Stimulated activated CD4-positive, alpha-beta T cell treated with anti-CD3 and anti-CD28 coated beads, Interleukin-1b, Interleukin-23, amount 100 ng/mL, for 24 hours (primary cell): ENCODE results near the gene MAPKAPK2.

Experiments used
- DNase-seq, 4 experiments: peaks; one replicate each; pipeline ENCODE4 v3.0.0-alpha.2; 2020; ENCODE audit warnings: low read depth in 4 of 4, low spot score in 1 of 4

The MAPKAPK2 gene

GRCh38 chr1:206717674-206717989 is 32.9 kb downstream of the MAPKAPK2 start:
- no peak for DNase-seq

DNA sequence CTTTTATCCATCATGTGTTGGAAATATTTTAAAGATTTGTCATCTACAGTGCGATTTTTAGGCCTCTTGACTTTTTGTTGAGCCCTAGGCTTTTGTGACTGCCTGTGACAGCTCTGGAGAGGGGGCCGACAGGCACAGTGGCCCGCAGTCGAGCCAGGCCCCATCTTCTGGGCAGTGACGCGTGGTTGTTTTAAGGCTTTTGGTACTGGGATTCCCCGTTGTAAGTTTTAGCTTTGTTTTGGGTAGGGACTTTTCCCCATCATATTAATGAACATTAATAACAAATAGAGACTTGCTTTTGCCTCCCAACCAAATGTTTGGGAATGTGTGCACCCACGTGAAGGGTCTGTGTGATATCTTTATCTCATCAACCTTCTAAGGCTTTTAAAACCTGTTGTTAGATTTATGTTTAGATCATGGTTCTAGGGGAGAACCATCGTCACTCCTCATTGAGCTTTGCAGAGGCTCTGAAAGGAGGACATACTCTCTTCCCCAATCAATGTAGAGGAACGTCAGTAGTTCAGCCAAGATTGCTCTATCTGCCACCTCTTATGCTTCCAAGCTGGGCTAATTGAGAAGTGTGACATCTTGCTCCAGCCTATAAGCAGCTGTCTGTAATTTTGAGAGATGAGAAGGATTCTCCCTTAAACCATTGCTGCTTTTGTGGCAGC is 34.6 kb downstream of the MAPKAPK2 start:
- DNase-seq = no peak

- DNase-seq = no peak
Measured at GRCh38 chr1:206721454-206721853, 36.7 kb downstream of the MAPKAPK2 start.

GRCh38 chr1:206722751-206723461 is 38.2 kb downstream of the MAPKAPK2 start:
- DNase-seq = no peak

GRCh38 chr1:206723462-206723804 is 38.7 kb downstream of the MAPKAPK2 start:
- no peak for DNase-seq

GRCh38 chr1:206723805-206724472 is 39.2 kb downstream of the MAPKAPK2 start:
- no peak for DNase-seq

- peak in 2 of 4 experiments; percentile 49 to 56 for DNase-seq
Measured at GRCh38 chr1:206725109-206725963, 40.6 kb downstream of the MAPKAPK2 start.

DNA sequence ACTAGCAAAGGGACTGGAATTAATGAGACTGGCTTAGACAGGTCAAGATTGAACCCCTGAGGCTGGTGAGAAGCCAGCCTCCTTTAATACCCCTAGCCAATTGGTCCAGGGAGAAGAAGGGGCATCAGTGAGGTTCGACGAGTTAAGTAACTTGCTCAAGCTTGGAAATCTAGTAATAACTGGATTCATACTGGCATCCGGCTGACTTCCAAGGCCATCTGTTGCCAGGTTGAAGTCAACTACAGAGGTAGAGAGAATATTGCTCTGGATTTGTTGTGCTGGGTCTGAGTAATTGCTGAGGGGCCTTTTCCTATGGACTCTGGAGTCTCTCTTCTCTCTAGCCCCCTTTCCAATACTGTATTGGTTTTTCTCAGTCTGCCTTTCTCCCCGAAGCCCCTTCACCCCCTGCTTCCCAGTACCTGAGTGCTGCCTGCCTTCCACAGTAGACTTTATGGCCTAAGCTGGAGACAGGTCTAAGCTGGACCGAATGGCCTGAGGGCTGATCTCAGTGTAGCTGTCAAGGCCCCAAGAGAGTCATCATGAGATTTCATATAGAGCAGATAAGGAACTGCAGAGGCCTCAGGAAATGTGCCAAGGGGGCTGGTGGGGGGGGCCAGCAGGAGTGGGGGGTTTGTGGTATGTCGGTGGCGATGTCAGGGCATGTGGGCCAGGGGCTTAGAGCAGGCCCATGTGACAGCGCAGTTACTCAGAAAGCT is 43.4 kb downstream of the MAPKAPK2 start:
- no peak for DNase-seq

DNA sequence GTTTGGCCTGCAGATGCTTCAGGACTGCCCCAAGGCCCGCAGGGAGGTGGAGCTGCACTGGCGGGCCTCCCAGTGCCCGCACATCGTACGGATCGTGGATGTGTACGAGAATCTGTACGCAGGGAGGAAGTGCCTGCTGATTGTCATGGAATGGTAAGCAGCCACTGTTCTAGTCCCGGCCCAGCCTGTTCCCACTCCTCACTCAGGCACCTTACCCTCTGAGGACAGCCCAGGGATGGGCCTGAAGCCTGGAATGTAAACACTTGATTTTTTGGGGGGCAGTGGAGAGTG is 43.9 kb downstream of the MAPKAPK2 start:
- no peak for DNase-seq

GRCh38 chr1:206729050-206729449 is 44.3 kb downstream of the MAPKAPK2 start:
- DNase-seq = no peak

DNA sequence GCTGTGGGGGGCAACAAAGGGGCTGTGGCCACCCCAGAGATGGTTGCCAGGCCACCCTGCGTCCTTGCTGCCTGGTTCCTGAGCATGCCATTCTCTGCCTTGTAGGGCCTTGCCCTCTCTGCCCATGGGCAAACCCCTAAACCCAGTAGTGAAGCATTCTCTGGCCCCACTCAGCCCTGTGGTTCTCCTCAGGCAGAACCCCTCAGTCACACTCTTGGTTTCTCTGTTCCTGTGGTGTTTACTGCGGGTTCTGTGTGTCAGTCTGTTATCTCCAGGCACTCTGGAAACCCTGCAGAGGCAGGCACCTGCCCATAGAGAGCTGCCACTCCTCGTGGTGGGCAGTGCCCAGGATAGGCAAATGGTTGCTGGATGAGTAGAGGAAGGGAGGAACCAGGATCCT is 44.8 kb downstream of the MAPKAPK2 start:
- no peak for DNase-seq

GRCh38 chr1:206732508-206732907 is 47.8 kb downstream of the MAPKAPK2 start:
- DNase-seq = no peak

DNA sequence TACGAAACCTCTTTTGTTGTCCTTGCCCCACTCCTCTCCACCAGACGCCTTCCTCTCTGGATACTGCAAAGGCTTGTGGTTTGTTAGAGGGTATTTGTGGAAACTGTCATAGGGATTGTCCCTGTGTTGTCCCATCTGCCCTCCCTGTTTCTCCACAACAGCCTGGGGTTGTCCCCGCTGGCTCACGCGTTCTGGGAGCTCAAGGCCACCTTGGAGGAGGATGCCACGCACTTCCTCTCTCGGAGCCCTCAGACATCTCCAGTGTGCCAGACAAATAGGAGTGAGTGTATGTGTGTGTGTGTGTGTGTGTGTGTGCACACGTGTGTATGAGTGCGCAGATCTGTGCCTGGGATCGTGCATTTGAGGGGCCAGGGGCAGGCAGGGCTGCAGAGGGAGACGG is 48.3 kb downstream of the MAPKAPK2 start:
- no peak for DNase-seq

DNA sequence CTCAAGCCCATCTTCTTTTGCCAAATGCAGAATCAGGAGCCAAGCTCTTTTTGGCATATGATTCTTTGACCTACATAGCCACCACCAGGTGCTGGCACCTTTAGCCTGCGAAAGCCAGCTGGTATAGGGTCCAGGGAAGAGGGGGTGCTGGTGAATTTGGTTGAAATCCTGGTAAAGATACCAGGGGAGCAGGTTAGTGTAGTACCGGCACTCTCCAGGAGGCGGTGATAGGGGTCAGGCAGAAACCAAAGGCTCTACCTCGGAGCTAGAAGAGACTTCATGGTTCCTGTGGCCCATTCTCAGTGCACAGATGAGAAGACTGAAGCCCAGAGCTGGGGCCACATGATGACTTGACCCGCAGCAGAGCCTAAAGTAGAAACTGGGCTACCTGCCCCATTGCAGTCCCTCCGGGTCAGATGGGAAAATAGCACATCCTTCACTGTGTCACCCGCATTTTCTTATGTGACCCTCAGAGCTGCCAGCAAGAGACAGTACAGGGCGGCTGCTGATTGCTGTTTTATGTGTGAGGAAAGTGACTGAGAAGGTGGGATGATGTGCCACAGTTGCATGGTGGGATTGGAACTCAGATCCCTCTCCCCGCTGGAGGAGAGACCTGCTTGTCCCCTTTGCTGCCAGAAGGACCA is 49.9 kb downstream of the MAPKAPK2 start:
- DNase-seq = peak; percentile 65 to 76 (median 71)

GRCh38 chr1:206735553-206736031 is 50.9 kb downstream of the MAPKAPK2 start:
- DNase-seq = no peak

DNA sequence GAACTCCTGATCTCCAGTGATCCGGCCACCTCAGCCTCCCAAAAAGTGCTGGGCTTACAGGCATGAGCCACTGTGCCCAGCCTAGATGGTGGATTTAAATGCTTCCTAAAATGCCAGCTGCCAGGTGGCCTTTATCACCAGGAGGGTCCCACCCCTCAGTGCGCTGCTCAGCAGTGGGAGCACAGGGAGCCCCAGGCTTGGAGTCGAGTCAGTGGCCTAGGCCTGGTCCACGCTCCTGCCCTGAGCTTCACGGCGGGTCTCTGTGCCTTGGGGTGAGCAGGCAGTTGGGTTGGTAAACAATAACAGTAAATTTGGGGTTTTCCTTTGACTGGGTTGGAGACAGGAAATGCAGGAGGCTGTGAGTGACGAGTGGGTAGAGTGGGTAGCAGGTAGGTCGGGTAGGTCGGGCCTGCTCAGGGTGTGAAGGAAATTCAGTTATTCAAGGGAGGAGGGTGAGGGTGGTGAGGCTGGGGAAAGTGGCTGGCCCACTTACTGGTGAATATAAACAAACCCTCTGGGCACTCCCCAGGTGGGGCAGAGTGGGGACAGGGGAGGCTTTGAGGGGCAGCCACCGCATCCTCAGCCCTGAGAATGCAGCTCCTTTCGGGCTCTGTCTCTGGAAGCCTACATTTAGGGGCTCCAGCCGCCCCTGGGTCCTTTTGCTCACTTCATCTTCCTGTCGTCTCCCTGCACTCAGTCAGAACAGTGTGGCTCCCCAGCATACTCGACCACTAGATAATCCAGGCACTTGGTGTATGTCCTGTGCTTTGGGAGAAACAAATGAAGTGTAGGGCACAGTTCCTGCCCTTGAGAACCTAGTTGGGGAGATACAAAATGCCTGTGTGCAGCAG is 52.4 kb downstream of the MAPKAPK2 start:
- no peak for DNase-seq

DNA sequence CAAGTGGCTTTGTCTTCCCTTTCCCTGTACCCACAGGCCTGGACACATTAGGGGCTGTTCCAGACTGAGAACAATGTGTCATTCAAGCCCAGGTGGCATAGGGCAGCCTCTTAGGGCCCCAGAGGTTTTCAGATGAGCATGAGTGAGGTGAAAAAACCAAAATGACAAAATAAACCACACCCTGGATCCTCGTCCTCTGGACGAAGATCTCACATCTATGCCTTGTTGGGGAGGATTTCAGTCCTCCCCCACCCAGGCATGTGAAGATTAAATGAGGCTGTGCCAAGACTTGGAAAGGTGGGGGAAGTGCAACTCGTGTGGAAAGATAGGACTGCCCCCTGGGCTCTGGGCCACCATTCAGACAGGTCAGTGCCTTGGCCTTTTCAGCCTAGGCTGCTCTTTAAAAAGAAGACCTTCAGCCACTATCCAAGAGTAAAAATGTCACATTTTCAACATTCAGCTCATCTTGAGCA is 53.1 kb downstream of the MAPKAPK2 start:
- DNase-seq = no peak

DNA sequence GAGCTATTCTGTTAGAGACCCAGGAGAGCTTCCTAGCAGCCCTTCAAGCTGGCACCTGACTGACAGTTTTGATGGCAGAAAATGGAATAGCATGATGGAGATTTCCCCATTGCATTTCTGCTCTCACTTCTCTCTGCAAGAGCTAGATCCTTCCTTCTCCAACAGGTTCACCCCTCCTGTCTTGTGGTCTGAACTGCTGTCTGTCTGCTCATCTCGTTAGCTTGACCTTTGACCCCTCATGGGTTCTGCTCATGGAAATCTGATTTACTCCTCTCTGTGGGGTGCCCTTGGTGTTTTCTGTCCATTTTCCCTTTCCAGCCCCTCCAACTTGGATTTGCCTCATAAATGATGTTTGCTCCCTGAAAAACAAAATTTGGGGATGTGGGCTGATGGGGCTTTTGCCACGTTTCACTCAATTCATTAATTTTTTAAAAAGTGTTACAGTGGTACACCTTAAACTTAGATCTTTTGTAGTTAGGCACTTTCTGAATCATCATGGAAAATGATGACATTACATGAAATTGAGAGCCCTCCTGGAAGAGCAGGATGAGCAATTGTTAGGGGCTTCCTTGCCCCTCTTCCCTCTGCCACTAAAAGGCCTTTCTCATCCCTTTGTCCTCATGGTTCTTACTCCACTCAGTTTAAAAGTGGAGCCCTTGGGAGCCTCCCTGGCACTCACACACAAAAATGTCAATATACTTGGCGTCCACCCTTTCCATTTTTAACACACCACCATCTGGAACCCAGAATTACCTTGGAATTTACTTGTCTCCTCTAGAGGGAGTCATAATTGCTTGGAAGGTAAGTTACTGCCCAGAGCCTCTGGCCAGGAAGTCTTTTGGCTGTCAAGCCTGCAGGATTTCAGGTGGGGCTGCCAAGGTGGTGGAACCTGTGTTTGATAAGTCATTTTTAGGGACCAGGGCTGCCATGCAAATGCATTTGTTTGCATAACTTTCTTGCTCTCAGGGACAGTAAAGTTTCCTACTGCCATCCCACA is 54.0 kb downstream of the MAPKAPK2 start:
- no peak for DNase-seq
